MM.1S (cell line): Measurements from ENCODE around the gene CACNA1C.

Experiments used
- DNase-seq: peaks from one replicate; pipeline ENCODE4 v3.0.0-alpha.2; 2015
- H2AFZ ChIP-seq: fragments of 300-600 bp; sonication (generic); 2 replicates; pipeline ENCODE4 v1.6.0; 2016; ENCODE audit warnings: antibody characterized with exemption, low read length
- H3F3A ChIP-seq: fragments of 300-600 bp; sonication (generic); 2 replicates; pipeline ENCODE4 v1.6.1; 2016; ENCODE audit warnings: mild to moderate bottlenecking, antibody characterized with exemption, low read length, moderate library complexity, mixed read lengths; ENCODE audit not compliant: insufficient read depth
- H3K27ac ChIP-seq: fragments of 300-600 bp; sonication (generic); 2 replicates; pipeline ENCODE4 v1.5.1; 2016; ENCODE audit warnings: mild to moderate bottlenecking, low read length
- H3K27me3 ChIP-seq: fragments of 300-600 bp; sonication (generic); replicated peaks from 2 replicates; pipeline ENCODE4 v1.6.0; 2016; ENCODE audit warnings: low read length; ENCODE audit not compliant: insufficient read depth
- H3K36me3 ChIP-seq: fragments of 300-600 bp; sonication (generic); replicated peaks from 2 replicates; pipeline ENCODE4 v1.6.1; 2016; ENCODE audit warnings: mild to moderate bottlenecking, low read length, mixed read lengths; ENCODE audit not compliant: insufficient read depth
- H3K4me1 ChIP-seq: fragments of 300-600 bp; sonication (generic); 2 replicates; pipeline ENCODE4 v1.6.1; 2016; ENCODE audit warnings: low read length, mixed read lengths
- H3K4me2 ChIP-seq: fragments of 300-600 bp; sonication (generic); 2 replicates; pipeline ENCODE4 v1.6.0; 2016; ENCODE audit warnings: low read depth, low read length
- H3K4me3 ChIP-seq: fragments of 300-600 bp; sonication (generic); 2 replicates; pipeline ENCODE4 v1.5.1; 2016; ENCODE audit warnings: low read length, mixed read lengths
- H3K79me2 ChIP-seq: fragments of 300-600 bp; sonication (generic); 2 replicates; pipeline ENCODE4 v1.6.1; 2016; ENCODE audit warnings: mixed run types, low read length, mixed read lengths
- H3K9ac ChIP-seq: fragments of 300-600 bp; sonication (generic); 2 replicates; pipeline ENCODE4 v1.6.1; 2016; ENCODE audit warnings: low read length, mixed read lengths
- H3K9me2 ChIP-seq: fragments of 300-600 bp; sonication (generic); replicated peaks from 2 replicates; pipeline ENCODE4 v1.6.1; 2016; ENCODE audit warnings: mild to moderate bottlenecking, low read length, mixed read lengths; ENCODE audit not compliant: insufficient read depth
- H3K9me3 ChIP-seq: fragments of 300-600 bp; sonication (generic); replicated peaks from 2 replicates; pipeline ENCODE4 v1.6.1; 2016; ENCODE audit warnings: mild to moderate bottlenecking, low read length, mixed read lengths; ENCODE audit not compliant: insufficient read depth
- H4K20me1 ChIP-seq: fragments of 300-600 bp; sonication (generic); 2 replicates; pipeline ENCODE4 v1.6.1; 2016; ENCODE audit warnings: mild to moderate bottlenecking, low read length, moderate library complexity, mixed read lengths; ENCODE audit not compliant: insufficient read depth
- CTCF ChIP-seq: fragments of 300-600 bp; sonication (generic); IDR thresholded peaks from 2 replicates; pipeline ENCODE4 v1.5.1; 2016; ENCODE audit warnings: antibody characterized with exemption, low read length, mixed read lengths
- EZH2 ChIP-seq: fragments of 300-600 bp; sonication (generic); optimal IDR thresholded peaks from 2 replicates; pipeline ENCODE3; 2017; ENCODE audit warnings: low read depth, mild to moderate bottlenecking, antibody characterized with exemption, low read length, mixed read lengths
- EZH2phosphoT487 ChIP-seq: fragments of 300-600 bp; sonication (generic); IDR thresholded peaks from 2 replicates; pipeline ENCODE4 v1.6.1; 2018; ENCODE audit warnings: antibody characterized with exemption, low read length

The CACNA1C gene

GRCh38 chr12:2198005-2198501 is 145.3 kb downstream of the CACNA1C start:
- no peak overlapping the region for H3K9ac ChIP-seq
- no peak overlapping the region for H3K4me2 ChIP-seq
- TF ChIP-seq CTCF (no peak), EZH2phosphoT487 (no peak), EZH2 (no peak)
- H3K4me3 ChIP-seq, result no peak overlapping the region
- DNase-seq, result no peak
- H3F3A ChIP-seq, result no peaks in the 10 kb centered on the region
- H3K9me3 ChIP-seq, result no peaks in the 10 kb centered on the region
- H3K27ac ChIP-seq, result no peak overlapping the region
- no peaks in the 10 kb centered on the region for H3K9me2 ChIP-seq
- no peaks in the 10 kb centered on the region for H3K79me2 ChIP-seq
- H3K36me3 ChIP-seq, result no peaks in the 10 kb centered on the region
- H3K4me1 ChIP-seq, result no peaks in the 10 kb centered on the region
- H2AFZ ChIP-seq, result no peak overlapping the region
- H3K27me3 ChIP-seq, result no peaks in the 10 kb centered on the region
- no peaks in the 10 kb centered on the region for H4K20me1 ChIP-seq

- TF ChIP-seq EZH2phosphoT487 (no peak), CTCF (no peak), EZH2 (no peak)
- Histone ChIP-seq H4K20me1 (no peaks in the 10 kb centered on the region), H3K9ac (no peak overlapping the region), H3F3A (no peaks in the 10 kb centered on the region), H3K79me2 (no peaks in the 10 kb centered on the region), H3K4me2 (no peak overlapping the region), H3K27ac (no peak overlapping the region), H3K4me1 (no peaks in the 10 kb centered on the region), H3K4me3 (no peak overlapping the region), H3K36me3 (no peaks in the 10 kb centered on the region), H3K27me3 (no peaks in the 10 kb centered on the region), H2AFZ (no peak overlapping the region), H3K9me3 (no peaks in the 10 kb centered on the region), H3K9me2 (no peaks in the 10 kb centered on the region)
- no peak for DNase-seq
Observed at GRCh38 chr12:2198542-2198941, 145.8 kb downstream of the CACNA1C start.

GRCh38 chr12:2205996-2206395 is 153.2 kb downstream of the CACNA1C start:
- Histone ChIP-seq H3K9me2 (no peaks in the 10 kb centered on the region), H3K27me3 (no peaks in the 10 kb centered on the region), H3K79me2 (no peaks in the 10 kb centered on the region), H3K9ac (no peak overlapping the region), H4K20me1 (no peaks in the 10 kb centered on the region), H2AFZ (no peak overlapping the region), H3K4me3 (no peak overlapping the region), H3K4me2 (no peak overlapping the region), H3K36me3 (no peaks in the 10 kb centered on the region), H3K9me3 (no peaks in the 10 kb centered on the region), H3F3A (no peaks in the 10 kb centered on the region), H3K4me1 (no peaks in the 10 kb centered on the region), H3K27ac (no peak overlapping the region)
- no peak for TF ChIP-seq CTCF
- no peak for TF ChIP-seq EZH2
- TF ChIP-seq EZH2phosphoT487, result no peak
- no peak for DNase-seq
